COLO668 (cell line): ENCODE data around the gene ASIC3.
"Not testable (repeated sequence)": the region's sequence is repeated elsewhere in the genome, so short reads cannot be mapped to it uniquely, and the experiment has no call there.

Source experiments
- DNase-seq: peaks from one replicate; lab custom pipeline; 2025; ENCODE audit not compliant: unreplicated experiment; lab: John Stamatoyannopoulos, UW

The ASIC3 gene

GRCh38 chr7:151047976-151048815 lies at the start of gene ASIC3:
Gene ASIC3 (plus strand): TSS chr7:151048531. CDS start chr7:151048886, 355 bp downstream.
- DNase-seq: no peak

DNA sequence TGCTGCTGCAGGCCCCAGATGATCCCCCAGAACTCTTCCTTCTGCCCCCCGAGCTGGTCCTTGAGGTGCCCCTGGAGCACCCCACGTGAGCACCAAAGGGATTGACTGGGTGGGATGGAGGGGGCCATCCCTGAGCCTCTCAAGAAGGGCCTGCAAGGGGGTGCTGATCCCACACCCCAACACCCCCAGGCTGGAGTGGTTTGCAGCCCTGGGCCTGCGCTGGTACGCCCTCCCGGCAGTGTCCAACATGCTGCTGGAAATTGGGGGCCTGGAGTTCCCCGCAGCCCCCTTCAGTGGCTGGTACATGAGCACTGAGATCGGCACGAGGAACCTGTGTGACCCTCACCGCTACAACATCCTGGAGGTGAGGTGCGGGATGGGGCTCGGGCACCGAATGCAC lies 49.3 kb upstream of the ASIC3 start:
- no peak for DNase-seq

DNA sequence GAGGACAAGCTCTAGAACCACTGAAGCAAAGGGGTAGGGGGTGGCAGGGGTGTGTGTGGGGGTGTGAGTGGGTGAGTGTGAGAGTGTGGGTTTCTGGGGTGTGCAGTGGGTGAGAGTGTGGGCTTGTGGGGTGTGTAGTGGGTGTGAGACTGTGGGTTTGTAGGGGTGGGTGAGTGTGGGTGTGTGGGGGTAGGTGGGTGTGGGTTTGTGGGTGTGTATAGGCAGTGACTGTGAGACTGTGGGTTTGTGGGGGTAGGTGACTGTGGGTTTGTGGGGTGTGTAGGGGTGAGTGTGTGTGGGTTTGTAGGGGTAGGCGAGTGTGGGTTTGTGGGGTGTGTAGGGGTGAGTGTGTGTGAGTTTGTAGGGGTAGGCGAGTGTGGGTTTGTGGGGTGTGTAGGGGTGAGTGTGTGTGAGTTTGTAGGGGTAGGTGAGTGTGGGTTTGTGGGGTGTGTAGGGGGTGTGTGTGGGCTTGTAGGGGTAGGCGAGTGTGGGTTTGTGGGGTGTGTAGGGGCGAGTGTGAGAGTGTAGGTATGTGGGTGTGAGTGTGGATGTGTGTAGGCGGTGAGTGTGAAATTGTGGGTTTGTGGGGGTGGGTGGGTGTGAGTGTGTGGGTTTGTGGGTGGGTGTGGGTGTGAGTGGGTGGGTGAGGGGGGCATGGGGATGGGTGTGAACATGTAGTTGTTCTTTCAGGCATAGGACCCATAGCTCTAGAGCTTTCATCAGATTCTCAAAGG lies 48.7 kb upstream of the ASIC3 start:
- DNase-seq: no peak

- no peak for DNase-seq
Observed at GRCh38 chr7:151000897-151001495, 47.3 kb upstream of the ASIC3 start.

DNA sequence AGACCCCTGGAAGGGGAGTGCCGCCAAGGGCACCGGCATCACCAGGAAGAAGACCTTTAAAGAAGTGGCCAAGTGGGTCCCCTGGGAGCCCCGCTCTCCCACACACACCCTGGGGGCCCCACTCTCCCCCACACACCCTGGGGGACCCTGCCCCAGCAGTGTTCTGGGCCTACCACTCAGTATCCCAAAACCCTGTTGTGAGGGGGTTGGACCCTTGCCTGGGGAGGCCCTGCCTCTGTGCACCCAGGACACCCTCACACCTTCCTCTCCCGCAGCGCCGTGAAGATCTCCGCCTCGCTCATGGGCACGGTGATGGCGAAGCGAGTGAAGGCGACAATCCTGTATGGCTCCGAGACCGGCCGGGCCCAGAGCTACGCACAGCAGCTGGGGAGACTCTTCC lies 46.8 kb upstream of the ASIC3 start:
- DNase-seq: no peak

GRCh38 chr7:151003572-151003971 lies 44.8 kb upstream of the ASIC3 start:
- peak; percentile 65 for DNase-seq

- DNase-seq: no peak
Observed at GRCh38 chr7:151005566-151005965, 42.8 kb upstream of the ASIC3 start.

DNA sequence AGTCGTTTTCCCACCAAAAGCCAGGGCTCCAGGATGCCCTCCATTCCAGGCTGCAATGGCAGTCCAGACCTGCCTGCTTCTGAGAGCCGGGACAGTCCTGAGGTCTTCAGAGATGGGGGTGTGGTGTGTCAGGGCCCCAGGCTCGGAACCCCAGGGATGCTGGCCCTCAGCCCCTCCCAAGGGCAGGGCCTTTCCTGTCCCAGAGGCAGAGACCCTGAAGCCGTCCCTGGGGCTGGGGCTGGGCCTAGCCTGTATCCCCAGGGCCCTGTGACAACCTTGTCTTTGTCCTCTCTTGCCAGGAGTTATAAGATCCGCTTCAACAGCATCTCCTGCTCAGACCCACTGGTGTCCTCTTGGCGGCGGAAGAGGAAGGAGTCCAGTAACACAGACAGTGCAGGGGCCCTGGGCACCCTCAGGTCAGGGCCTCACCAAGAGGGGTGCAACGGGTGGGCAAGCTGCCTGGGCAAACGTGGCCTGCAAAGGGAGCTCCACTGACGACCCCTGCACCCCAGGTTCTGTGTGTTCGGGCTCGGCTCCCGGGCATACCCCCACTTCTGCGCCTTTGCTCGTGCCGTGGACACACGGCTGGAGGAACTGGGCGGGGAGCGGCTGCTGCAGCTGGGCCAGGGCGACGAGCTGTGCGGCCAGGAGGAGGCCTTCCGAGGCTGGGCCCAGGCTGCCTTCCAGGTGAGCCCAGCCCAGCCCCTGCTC lies 41.6 kb upstream of the ASIC3 start:
- DNase-seq: no peak

- no peak for DNase-seq
Observed at GRCh38 chr7:151007469-151007898, 40.8 kb upstream of the ASIC3 start.

- no peak for DNase-seq
Observed at GRCh38 chr7:151008143-151008510, 40.2 kb upstream of the ASIC3 start.

GRCh38 chr7:151008511-151009323 lies 39.6 kb upstream of the ASIC3 start:
- DNase-seq: peak; percentile 18

GRCh38 chr7:151009327-151010036 lies 38.8 kb upstream of the ASIC3 start:
- DNase-seq: no peak

- no peak for DNase-seq
Observed at GRCh38 chr7:151010037-151010306, 38.4 kb upstream of the ASIC3 start.

GRCh38 chr7:151010307-151011096 lies 37.8 kb upstream of the ASIC3 start:
- DNase-seq: no peak

DNA sequence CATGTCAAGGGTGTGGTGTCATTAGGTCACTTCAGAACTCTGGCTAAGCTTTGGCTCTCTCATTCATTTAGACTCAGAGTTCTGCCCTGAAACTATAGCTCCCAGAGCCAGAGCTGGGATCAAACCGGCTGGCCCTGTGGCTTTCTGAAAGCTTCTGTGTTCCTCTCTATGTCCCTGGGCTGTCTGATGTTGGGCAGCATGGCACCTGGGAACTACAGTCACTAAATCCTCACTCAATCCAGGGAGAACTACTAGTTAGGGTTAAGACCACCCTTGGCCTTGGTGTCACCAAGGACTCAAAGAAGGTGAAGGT lies 37.3 kb upstream of the ASIC3 start:
- DNase-seq: no peak

GRCh38 chr7:151011616-151012015 lies 36.7 kb upstream of the ASIC3 start:
- DNase-seq: not testable (repeated sequence)

- DNase-seq: no peak
Observed at GRCh38 chr7:151012031-151012692, 36.2 kb upstream of the ASIC3 start.

DNA sequence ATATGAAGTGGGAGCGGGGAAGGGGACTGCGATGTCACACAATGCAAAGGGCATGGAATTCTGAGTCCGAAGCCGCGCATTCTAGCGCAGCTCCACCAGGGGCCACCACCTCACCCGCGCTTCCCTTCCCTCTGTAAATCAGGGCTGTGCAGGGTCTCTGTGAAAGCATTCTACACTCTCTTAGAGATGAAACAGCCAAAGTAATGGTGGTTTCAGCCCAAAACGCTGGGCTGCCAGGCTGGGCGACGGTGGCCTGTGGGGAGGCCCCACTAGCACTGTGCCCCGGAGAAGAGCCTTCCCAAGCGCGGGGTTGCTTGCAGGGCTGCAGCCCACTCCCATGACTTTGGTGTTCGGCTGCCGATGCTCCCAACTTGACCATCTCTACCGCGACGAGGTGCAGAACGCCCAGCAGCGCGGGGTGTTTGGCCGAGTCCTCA lies 35.4 kb upstream of the ASIC3 start:
- peak; percentile 23 for DNase-seq

DNA sequence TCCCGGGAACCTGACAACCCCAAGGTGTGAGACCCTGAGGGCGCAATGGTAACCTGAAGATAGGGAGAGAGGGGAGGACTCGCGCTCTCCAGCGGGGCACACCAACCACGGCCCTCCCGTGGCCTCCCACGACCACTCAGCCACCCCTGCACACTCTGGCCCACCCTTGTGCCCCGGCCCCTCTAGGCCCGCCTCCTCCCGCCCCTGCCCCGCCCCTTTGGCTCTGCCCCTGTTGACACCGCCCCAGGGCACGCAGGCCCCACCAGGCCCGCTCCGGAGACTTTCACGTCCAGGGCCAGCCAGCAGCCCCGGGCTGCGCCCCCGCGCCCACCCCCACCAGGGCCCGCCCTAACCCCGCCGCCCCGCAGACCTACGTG lies 35.0 kb upstream of the ASIC3 start:
- DNase-seq: no peak
